HG02588 (cell line): ENCODE measurements around the gene AMBP.
"Not testable (repeated sequence)": the region's sequence is repeated elsewhere in the genome, so short reads cannot be mapped to it uniquely, and the experiment has no call there.

ENCODE experiments used
- ATAC-seq: cut with Tn5 transposase; IDR thresholded peaks from one replicate; pipeline ENCODE4 v1.9.1; 2021; ENCODE audit warnings: mild to moderate bottlenecking, moderate library complexity; ENCODE audit not compliant: unreplicated experiment

The AMBP gene

GRCh38 chr9:114092336-114092735 is 14.2 kb upstream of the AMBP start:
- no peak for ATAC-seq

GRCh38 chr9:114091711-114092110 is 13.6 kb upstream of the AMBP start:
- no peak for ATAC-seq

- no peak for ATAC-seq
These were observed 12.7 kb upstream of the AMBP start for GRCh38 chr9:114090798-114091197.

GRCh38 chr9:114089206-114089840 is 11.2 kb upstream of the AMBP start:
- ATAC-seq, result no peak

- ATAC-seq, result no peak
These were observed 10.6 kb upstream of the AMBP start for GRCh38 chr9:114088571-114089170.

GRCh38 chr9:114087721-114088120 is 9.6 kb upstream of the AMBP start:
- ATAC-seq, result no peak

GRCh38 chr9:114086607-114087006 is 8.5 kb upstream of the AMBP start:
- no peak for ATAC-seq

GRCh38 chr9:114086009-114086408 is 7.9 kb upstream of the AMBP start:
- ATAC-seq, result no peak

- ATAC-seq, result no peak
These were observed 7.3 kb upstream of the AMBP start for GRCh38 chr9:114085387-114085789.

GRCh38 chr9:114084282-114085073 is 6.4 kb upstream of the AMBP start:
- ATAC-seq, result no peak

GRCh38 chr9:114083666-114084065 is 5.6 kb upstream of the AMBP start:
- no peak for ATAC-seq

GRCh38 chr9:114082763-114083412 is 4.8 kb upstream of the AMBP start:
- not testable (repeated sequence) for ATAC-seq

GRCh38 chr9:114082017-114082762 is 4.1 kb upstream of the AMBP start:
- peak; percentile 79 for ATAC-seq

- no peak for ATAC-seq
These were observed 3.4 kb upstream of the AMBP start for GRCh38 chr9:114081441-114082016.

GRCh38 chr9:114080773-114081440 is 2.8 kb upstream of the AMBP start:
- ATAC-seq, result no peak

- no peak for ATAC-seq
These were observed 2.2 kb upstream of the AMBP start for GRCh38 chr9:114080195-114080772.

GRCh38 chr9:114078781-114079156 is 669 bp upstream of the AMBP start:
- no peak for ATAC-seq

GRCh38 chr9:114077162-114077837 is 800 bp downstream of the AMBP start:
- no peak for ATAC-seq
